ENCODE measurements around the gene PPP1R15B.

- TF ChIP-seq, protein P1, sequence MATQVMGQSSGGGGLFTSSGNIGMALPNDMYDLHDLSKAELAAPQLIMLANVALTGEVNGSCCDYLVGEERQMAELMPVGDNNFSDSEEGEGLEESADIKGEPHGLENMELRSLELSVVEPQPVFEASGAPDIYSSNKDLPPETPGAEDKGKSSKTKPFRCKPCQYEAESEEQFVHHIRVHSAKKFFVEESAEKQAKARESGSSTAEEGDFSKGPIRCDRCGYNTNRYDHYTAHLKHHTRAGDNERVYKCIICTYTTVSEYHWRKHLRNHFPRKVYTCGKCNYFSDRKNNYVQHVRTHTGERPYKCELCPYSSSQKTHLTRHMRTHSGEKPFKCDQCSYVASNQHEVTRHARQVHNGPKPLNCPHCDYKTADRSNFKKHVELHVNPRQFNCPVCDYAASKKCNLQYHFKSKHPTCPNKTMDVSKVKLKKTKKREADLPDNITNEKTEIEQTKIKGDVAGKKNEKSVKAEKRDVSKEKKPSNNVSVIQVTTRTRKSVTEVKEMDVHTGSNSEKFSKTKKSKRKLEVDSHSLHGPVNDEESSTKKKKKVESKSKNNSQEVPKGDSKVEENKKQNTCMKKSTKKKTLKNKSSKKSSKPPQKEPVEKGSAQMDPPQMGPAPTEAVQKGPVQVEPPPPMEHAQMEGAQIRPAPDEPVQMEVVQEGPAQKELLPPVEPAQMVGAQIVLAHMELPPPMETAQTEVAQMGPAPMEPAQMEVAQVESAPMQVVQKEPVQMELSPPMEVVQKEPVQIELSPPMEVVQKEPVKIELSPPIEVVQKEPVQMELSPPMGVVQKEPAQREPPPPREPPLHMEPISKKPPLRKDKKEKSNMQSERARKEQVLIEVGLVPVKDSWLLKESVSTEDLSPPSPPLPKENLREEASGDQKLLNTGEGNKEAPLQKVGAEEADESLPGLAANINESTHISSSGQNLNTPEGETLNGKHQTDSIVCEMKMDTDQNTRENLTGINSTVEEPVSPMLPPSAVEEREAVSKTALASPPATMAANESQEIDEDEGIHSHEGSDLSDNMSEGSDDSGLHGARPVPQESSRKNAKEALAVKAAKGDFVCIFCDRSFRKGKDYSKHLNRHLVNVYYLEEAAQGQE (IDR thresholded peaks at IDR 0.05), result no peak
- TF ChIP-seq, protein P2, sequence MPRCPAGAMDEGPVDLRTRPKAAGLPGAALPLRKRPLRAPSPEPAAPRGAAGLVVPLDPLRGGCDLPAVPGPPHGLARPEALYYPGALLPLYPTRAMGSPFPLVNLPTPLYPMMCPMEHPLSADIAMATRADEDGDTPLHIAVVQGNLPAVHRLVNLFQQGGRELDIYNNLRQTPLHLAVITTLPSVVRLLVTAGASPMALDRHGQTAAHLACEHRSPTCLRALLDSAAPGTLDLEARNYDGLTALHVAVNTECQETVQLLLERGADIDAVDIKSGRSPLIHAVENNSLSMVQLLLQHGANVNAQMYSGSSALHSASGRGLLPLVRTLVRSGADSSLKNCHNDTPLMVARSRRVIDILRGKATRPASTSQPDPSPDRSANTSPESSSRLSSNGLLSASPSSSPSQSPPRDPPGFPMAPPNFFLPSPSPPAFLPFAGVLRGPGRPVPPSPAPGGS (IDR thresholded peaks at IDR 0.05), result no peak
- TF ChIP-seq, protein P3, sequence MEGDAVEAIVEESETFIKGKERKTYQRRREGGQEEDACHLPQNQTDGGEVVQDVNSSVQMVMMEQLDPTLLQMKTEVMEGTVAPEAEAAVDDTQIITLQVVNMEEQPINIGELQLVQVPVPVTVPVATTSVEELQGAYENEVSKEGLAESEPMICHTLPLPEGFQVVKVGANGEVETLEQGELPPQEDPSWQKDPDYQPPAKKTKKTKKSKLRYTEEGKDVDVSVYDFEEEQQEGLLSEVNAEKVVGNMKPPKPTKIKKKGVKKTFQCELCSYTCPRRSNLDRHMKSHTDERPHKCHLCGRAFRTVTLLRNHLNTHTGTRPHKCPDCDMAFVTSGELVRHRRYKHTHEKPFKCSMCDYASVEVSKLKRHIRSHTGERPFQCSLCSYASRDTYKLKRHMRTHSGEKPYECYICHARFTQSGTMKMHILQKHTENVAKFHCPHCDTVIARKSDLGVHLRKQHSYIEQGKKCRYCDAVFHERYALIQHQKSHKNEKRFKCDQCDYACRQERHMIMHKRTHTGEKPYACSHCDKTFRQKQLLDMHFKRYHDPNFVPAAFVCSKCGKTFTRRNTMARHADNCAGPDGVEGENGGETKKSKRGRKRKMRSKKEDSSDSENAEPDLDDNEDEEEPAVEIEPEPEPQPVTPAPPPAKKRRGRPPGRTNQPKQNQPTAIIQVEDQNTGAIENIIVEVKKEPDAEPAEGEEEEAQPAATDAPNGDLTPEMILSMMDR (IDR thresholded peaks at IDR 0.05), result no peak
Measured at GRCh38 chr1:204368996-204369726, 42.5 kb downstream of the PPP1R15B start.

All from A549 (cell line).